Measurements from ENCODE around the gene SKA2.
A peak's percentile ranks its signal among the peaks of the same experiment; 100 is the strongest.
"Not testable (repeated sequence)": the region's sequence is repeated elsewhere in the genome, so short reads cannot be mapped to it uniquely, and the experiment has no call there.

Gene SKA2

DNA sequence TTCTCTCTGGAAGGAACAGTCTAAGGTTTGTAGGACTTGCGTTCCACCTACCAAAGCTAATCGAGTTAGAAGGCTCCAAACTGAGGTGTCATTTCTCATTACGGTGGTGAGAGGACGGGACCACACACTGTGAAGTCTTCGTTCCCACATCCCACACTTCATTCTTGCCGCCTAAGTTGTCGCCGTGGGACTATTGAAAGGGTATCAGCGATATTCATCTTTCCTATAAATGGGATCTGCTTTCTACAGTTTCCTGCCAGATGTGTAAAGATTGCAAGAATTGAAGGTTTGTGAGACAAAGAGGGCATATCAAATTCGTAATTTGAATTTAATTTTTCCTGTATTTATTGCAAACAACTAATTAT, 47.7 kb downstream of the SKA2 start:
- peak overlapping the region; percentile 93 for H3K27ac Mint-ChIP-seq (ENCODE audit: low read depth)
- H3K4me3 Mint-ChIP-seq, result peak overlapping the region; percentile 96
- DNase-seq (ENCODE audit: low spot score in 2 of 2) (no peak), ATAC-seq (replicated peaks; ENCODE audit: extremely low read depth, poor library complexity, severe bottlenecking) (no peak)
- peaks cover 20% of the 10 kb centered on the region for H3K36me3 Mint-ChIP-seq (ENCODE audit: insufficient read depth)
- H3K9me3 Mint-ChIP-seq, result no peaks in the 10 kb centered on the region
- no peaks in the 10 kb centered on the region for H3K27me3 Mint-ChIP-seq
- peaks cover 23% of the 10 kb centered on the region for H3K4me1 Mint-ChIP-seq

DNA sequence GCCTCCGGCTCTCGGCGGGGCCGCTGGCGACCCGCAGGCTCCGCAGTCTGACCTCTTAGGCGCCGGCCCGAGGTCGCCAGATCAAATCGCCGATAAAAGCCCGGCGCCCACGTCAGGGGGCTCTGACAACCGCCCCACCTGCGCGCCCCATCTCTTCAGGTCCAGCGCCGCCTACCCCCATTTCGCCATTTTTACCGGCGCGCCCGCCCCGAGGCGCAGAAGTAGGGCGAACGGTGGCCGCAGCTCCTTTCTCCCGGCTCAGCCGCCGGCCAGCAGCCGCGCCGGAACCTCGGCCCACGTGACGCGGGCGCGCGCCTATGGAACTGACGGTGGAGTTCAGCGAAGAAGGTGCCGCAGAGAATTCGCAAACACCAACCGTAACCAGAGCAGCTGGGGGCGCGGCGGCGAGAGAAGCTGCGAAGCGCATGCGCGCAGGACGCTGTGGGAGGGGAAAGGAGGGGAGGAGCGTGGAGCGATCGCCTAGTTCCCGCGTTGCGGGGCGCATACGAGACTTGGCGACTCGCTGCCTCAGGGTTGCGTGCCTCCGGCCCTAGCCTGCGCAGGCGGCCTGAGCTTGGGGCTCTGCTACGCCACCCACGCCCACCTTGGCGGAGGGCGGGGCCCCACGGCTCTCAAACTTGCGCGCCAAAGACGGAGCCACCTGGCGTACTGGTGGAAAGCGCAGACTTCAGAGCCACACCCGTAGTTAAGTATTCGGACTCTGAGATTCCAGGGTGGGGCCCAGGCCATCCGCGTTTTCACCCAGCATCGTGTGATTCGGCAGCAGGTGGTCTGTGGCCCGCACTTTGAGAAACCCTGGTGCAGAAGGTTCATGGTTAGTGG, 48.3 kb downstream of the SKA2 start, which contains the start of gene TRIM37:
TRIM37 (minus strand) TSS at position 418 of the 843 bp plus-strand sequence. CDS start 419 bp downstream, outside the sequence.
- Mint-ChIP-seq H3K4me1 (peaks cover 28% of the 10 kb centered on the region), H3K36me3 (ENCODE audit: insufficient read depth) (peaks cover 19% of the 10 kb centered on the region), H3K4me3 (peak within 1 kb of the TSS; percentile 96), H3K9me3 (no peaks in the 10 kb centered on the region), H3K27ac (ENCODE audit: low read depth) (peak within 1 kb of the TSS; percentile 93), H3K27me3 (no peaks in the 10 kb centered on the region)
- DNase-seq (ENCODE audit: low spot score in 2 of 2) (peak; percentile 99), ATAC-seq (replicated peaks; ENCODE audit: extremely low read depth, poor library complexity, severe bottlenecking) (peak; percentile 97)

- peak overlapping the region; percentile 96 for H3K4me3 Mint-ChIP-seq
- DNase-seq (ENCODE audit: low spot score in 2 of 2) (peak; percentile 55 to 69), ATAC-seq (replicated peaks; ENCODE audit: extremely low read depth, poor library complexity, severe bottlenecking) (peak; percentile 69)
- H3K27me3 Mint-ChIP-seq, result no peaks in the 10 kb centered on the region
- H3K27ac Mint-ChIP-seq (ENCODE audit: low read depth), result peak overlapping the region; percentile 93
- H3K9me3 Mint-ChIP-seq, result no peaks in the 10 kb centered on the region
- peaks cover 33% of the 10 kb centered on the region for H3K4me1 Mint-ChIP-seq
- peaks cover 21% of the 10 kb centered on the region for H3K36me3 Mint-ChIP-seq (ENCODE audit: insufficient read depth)
Observed at GRCh38 chr17:59105852-59106462, 49.0 kb downstream of the SKA2 start.

GRCh38 chr17:59101178-59101577, 53.8 kb downstream of the SKA2 start:
- ATAC-seq (replicated peaks; ENCODE audit: extremely low read depth, poor library complexity, severe bottlenecking) (no peak), DNase-seq (ENCODE audit: low spot score in 2 of 2) (no peak)
- Mint-ChIP-seq H3K27me3 (no peaks in the 10 kb centered on the region), H3K4me1 (peaks cover 46% of the 10 kb centered on the region), H3K4me3 (no peak overlapping the region), H3K27ac (ENCODE audit: low read depth) (no peak overlapping the region), H3K36me3 (ENCODE audit: insufficient read depth) (peaks cover 32% of the 10 kb centered on the region), H3K9me3 (no peaks in the 10 kb centered on the region)

GRCh38 chr17:59097876-59098275, 57.1 kb downstream of the SKA2 start:
- H3K4me3 Mint-ChIP-seq, result no peak overlapping the region
- H3K27ac Mint-ChIP-seq (ENCODE audit: low read depth), result peak overlapping the region; percentile 24
- H3K9me3 Mint-ChIP-seq, result no peaks in the 10 kb centered on the region
- DNase-seq (ENCODE audit: low spot score in 2 of 2) (no peak), ATAC-seq (replicated peaks; ENCODE audit: extremely low read depth, poor library complexity, severe bottlenecking) (no peak)
- no peaks in the 10 kb centered on the region for H3K27me3 Mint-ChIP-seq
- peaks cover 38% of the 10 kb centered on the region for H3K4me1 Mint-ChIP-seq
- peaks cover 31% of the 10 kb centered on the region for H3K36me3 Mint-ChIP-seq (ENCODE audit: insufficient read depth)

DNA sequence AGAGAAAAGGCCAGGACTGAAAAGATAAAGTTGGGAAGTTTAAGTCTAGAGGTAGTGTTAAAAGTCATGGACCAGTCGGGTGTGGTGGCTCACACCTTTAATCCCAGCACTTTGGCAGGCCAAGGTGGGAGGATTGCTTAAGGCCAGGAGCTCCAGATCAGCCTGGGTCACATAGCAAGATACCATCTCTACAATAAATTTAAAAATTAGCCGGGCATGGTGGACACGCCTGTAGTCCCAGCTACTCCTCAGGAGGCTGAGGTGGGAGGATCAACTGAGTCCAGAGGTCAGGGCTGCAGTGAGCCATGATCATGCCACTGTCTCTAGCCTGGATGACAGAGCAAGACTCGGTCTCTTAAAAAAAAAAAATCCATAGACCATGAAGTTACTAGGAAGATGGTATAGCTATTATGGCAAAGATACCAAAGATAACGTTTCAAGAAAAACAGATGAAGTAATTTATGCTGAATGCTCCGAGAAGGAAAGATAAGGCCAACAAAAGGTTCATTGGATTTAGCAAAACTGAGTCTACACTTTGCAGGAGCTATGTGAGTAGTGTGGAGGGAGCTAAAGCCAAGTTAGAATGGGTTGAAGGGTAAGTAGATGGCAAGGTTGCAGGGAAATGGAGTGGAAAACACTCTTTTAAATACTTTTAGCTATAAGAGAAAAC, 60.0 kb downstream of the SKA2 start:
- Mint-ChIP-seq H3K36me3 (ENCODE audit: insufficient read depth) (peaks cover 19% of the 10 kb centered on the region), H3K27ac (ENCODE audit: low read depth) (no peak overlapping the region), H3K27me3 (no peaks in the 10 kb centered on the region), H3K9me3 (no peaks in the 10 kb centered on the region), H3K4me3 (no peak overlapping the region), H3K4me1 (peaks cover 21% of the 10 kb centered on the region)
- DNase-seq (ENCODE audit: low spot score in 2 of 2) (no peak), ATAC-seq (replicated peaks; ENCODE audit: extremely low read depth, poor library complexity, severe bottlenecking) (no peak)

DNA sequence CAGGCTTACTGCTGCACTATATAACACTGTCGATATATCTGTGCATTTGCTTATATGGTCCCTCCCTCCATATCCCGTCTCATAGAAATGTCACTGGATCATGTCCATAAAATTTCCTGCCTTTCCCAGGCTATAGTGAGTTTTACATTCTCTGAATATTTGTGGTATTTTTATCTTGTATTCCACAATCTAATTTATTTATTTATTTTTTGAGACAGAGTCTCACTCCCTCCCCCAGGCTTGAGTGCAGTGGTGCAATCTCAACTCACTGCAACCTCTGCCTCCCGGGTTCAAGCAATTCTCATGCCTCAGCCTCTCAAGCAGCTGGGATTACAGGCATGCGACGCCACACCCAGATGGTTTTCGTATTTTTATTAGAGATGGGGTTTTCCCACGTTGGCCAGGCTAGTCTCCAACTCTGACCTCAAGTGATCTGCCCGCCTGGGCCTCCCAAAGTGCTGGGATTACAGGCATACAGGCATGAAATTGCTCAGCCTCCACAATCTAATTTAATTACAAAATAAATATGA, 61.2 kb downstream of the SKA2 start:
- H3K4me1 Mint-ChIP-seq, result peaks cover 20% of the 10 kb centered on the region
- ATAC-seq (replicated peaks; ENCODE audit: extremely low read depth, poor library complexity, severe bottlenecking) (no peak), DNase-seq (ENCODE audit: low spot score in 2 of 2) (no peak)
- H3K27me3 Mint-ChIP-seq, result no peaks in the 10 kb centered on the region
- H3K36me3 Mint-ChIP-seq (ENCODE audit: insufficient read depth), result peaks cover 19% of the 10 kb centered on the region
- no peak overlapping the region for H3K27ac Mint-ChIP-seq (ENCODE audit: low read depth)
- no peaks in the 10 kb centered on the region for H3K9me3 Mint-ChIP-seq
- no peak overlapping the region for H3K4me3 Mint-ChIP-seq

DNA sequence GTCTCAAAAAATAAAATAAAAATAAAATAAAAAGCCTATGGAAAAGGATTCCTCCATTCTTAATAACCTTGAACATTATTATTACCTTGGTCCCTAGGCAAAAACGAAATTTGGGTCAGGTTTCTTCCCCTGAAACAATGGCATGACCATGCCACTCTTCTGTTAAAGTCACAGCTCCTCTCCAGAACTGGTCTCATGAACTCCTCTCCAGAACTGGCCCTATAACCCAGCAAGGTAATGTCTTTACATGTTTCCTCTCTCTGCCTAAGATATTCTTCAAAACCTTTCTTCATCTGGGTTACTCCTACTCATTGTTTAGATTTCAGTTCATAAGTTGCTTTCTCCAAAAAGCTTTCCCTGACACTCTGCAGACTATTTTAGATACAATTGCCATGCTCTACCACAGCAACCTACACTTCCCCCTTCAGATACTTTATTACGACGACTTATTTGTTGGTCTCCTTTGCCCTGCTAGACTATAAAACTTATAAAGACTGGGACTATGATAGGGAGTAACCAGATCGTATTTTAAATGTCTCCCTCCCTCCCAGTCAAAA, 61.8 kb downstream of the SKA2 start:
- ATAC-seq (replicated peaks; ENCODE audit: extremely low read depth, poor library complexity, severe bottlenecking), result no peak
- H3K9me3 Mint-ChIP-seq, result no peaks in the 10 kb centered on the region

GRCh38 chr17:59090593-59090992, 64.4 kb downstream of the SKA2 start:
- H3K27ac Mint-ChIP-seq (ENCODE audit: low read depth); H3K9me3 Mint-ChIP-seq; H3K4me3 Mint-ChIP-seq; ATAC-seq (replicated peaks; ENCODE audit: extremely low read depth, poor library complexity, severe bottlenecking); DNase-seq (ENCODE audit: low spot score in 2 of 2); H3K27me3 Mint-ChIP-seq: not testable (repeated sequence)
- Mint-ChIP-seq H3K4me1 (peaks cover 13% of the 10 kb centered on the region), H3K36me3 (ENCODE audit: insufficient read depth) (peaks cover 22% of the 10 kb centered on the region)

More for the DNA sequence above, 61.8 kb downstream of the SKA2 start:
- H3K4me1 Mint-ChIP-seq, result peaks cover 20% of the 10 kb centered on the region
- H3K36me3 Mint-ChIP-seq (ENCODE audit: insufficient read depth), result peaks cover 21% of the 10 kb centered on the region
- no peaks in the 10 kb centered on the region for H3K27me3 Mint-ChIP-seq
- H3K27ac Mint-ChIP-seq (ENCODE audit: low read depth), result no peak overlapping the region
- DNase-seq (ENCODE audit: low spot score in 2 of 2), result no peak
- no peak overlapping the region for H3K4me3 Mint-ChIP-seq

GRCh38 chr17:59084154-59084553, 70.8 kb downstream of the SKA2 start:
- no peak for ATAC-seq (replicated peaks; ENCODE audit: extremely low read depth, poor library complexity, severe bottlenecking)
- Mint-ChIP-seq H3K4me1 (peaks cover 6% of the 10 kb centered on the region), H3K27me3 (no peaks in the 10 kb centered on the region), H3K9me3 (no peaks in the 10 kb centered on the region), H3K36me3 (ENCODE audit: insufficient read depth) (peaks cover 28% of the 10 kb centered on the region), H3K27ac (ENCODE audit: low read depth) (no peak overlapping the region), H3K4me3 (no peak overlapping the region)
- no peak for DNase-seq (ENCODE audit: low spot score in 2 of 2)

DNA sequence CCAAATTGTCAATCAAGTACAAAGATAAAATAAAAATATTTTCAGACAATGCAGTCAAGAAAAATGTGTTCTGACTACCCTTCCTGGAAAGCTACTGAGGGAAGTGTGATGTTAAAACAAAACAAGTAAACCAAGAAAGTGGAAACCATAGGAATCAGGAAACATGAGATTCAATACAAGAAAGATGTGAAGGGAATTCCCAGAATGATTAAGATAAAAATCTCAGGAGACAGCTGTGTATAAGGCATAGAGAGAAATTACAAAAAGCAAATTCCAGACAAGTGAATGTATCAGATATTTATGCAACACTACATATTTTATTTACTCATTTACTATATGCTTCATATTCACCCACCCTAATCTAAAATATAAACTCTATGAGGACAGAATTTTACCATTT, 80.5 kb downstream of the SKA2 start:
- DNase-seq (ENCODE audit: low spot score in 2 of 2) (no peak), ATAC-seq (replicated peaks; ENCODE audit: extremely low read depth, poor library complexity, severe bottlenecking) (no peak)
- no peak overlapping the region for H3K4me3 Mint-ChIP-seq
- no peaks in the 10 kb centered on the region for H3K4me1 Mint-ChIP-seq
- no peak overlapping the region for H3K27ac Mint-ChIP-seq (ENCODE audit: low read depth)
- H3K36me3 Mint-ChIP-seq (ENCODE audit: insufficient read depth), result peaks cover 42% of the 10 kb centered on the region
- no peaks in the 10 kb centered on the region for H3K9me3 Mint-ChIP-seq
- H3K27me3 Mint-ChIP-seq, result no peaks in the 10 kb centered on the region

DNA sequence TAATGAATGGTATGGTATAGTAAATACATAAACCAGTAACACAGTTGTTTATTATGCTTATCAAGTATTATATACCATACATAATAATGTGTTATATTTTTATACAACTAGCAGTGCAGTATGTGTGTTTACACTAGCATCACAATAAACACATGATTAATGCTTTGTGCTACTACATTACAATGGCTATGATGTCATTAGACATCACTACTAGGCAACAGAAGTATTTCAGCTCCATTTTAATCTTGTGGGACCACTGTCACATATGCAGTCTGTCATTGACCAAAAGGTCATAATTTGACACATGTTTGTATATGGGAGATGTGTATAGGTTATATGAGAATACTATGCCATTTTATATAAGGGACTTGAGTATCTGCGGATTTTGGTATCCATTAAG, 81.0 kb downstream of the SKA2 start:
- Mint-ChIP-seq H3K4me1 (no peaks in the 10 kb centered on the region), H3K27me3 (no peaks in the 10 kb centered on the region), H3K36me3 (ENCODE audit: insufficient read depth) (peaks cover 44% of the 10 kb centered on the region), H3K4me3 (no peak overlapping the region), H3K9me3 (no peaks in the 10 kb centered on the region), H3K27ac (ENCODE audit: low read depth) (no peak overlapping the region)
- DNase-seq (ENCODE audit: low spot score in 2 of 2), result no peak
- ATAC-seq (replicated peaks; ENCODE audit: extremely low read depth, poor library complexity, severe bottlenecking), result no peak

All from central memory CD8-positive, alpha-beta T cell (primary cell).